ENCODE data around the gene DHTKD1.

DNA sequence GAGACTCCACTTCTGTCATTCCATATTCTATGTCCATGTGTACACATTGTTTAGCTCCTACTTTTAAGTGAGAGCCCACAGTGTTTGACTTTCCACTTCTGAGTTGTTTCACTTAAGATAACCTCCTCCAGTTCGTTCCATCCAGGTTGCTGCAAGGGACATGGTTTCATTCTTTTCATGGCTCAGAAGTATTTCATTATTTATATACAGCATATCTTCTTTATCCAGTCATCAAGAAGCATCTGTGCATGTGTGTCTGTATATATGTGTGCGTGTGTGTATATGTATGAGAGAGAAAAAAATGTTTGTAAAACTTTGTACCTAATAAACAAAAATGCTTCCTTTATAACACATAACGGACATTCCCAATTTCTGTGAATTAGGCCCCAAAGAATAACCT, 66.9 kb downstream of the DHTKD1 start:
- TF ChIP-seq, protein P1, sequence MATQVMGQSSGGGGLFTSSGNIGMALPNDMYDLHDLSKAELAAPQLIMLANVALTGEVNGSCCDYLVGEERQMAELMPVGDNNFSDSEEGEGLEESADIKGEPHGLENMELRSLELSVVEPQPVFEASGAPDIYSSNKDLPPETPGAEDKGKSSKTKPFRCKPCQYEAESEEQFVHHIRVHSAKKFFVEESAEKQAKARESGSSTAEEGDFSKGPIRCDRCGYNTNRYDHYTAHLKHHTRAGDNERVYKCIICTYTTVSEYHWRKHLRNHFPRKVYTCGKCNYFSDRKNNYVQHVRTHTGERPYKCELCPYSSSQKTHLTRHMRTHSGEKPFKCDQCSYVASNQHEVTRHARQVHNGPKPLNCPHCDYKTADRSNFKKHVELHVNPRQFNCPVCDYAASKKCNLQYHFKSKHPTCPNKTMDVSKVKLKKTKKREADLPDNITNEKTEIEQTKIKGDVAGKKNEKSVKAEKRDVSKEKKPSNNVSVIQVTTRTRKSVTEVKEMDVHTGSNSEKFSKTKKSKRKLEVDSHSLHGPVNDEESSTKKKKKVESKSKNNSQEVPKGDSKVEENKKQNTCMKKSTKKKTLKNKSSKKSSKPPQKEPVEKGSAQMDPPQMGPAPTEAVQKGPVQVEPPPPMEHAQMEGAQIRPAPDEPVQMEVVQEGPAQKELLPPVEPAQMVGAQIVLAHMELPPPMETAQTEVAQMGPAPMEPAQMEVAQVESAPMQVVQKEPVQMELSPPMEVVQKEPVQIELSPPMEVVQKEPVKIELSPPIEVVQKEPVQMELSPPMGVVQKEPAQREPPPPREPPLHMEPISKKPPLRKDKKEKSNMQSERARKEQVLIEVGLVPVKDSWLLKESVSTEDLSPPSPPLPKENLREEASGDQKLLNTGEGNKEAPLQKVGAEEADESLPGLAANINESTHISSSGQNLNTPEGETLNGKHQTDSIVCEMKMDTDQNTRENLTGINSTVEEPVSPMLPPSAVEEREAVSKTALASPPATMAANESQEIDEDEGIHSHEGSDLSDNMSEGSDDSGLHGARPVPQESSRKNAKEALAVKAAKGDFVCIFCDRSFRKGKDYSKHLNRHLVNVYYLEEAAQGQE (IDR thresholded peaks at IDR 0.05): no peak
- TF ChIP-seq YY1 (IDR thresholded peaks at IDR 0.05): no peak
- TF ChIP-seq, protein P2, sequence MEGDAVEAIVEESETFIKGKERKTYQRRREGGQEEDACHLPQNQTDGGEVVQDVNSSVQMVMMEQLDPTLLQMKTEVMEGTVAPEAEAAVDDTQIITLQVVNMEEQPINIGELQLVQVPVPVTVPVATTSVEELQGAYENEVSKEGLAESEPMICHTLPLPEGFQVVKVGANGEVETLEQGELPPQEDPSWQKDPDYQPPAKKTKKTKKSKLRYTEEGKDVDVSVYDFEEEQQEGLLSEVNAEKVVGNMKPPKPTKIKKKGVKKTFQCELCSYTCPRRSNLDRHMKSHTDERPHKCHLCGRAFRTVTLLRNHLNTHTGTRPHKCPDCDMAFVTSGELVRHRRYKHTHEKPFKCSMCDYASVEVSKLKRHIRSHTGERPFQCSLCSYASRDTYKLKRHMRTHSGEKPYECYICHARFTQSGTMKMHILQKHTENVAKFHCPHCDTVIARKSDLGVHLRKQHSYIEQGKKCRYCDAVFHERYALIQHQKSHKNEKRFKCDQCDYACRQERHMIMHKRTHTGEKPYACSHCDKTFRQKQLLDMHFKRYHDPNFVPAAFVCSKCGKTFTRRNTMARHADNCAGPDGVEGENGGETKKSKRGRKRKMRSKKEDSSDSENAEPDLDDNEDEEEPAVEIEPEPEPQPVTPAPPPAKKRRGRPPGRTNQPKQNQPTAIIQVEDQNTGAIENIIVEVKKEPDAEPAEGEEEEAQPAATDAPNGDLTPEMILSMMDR (IDR thresholded peaks at IDR 0.05; ENCODE audit: low read depth, low read length, missing input control): no peak
- TF ChIP-seq FOXA1 (IDR thresholded peaks at IDR 0.05): no peak
- TF ChIP-seq EGR1 (IDR thresholded peaks at IDR 0.05; ENCODE audit: low read depth in 2 of 2): no peak
- TF ChIP-seq SP1 (IDR thresholded peaks at IDR 0.05): no peak
- TF ChIP-seq, protein P3, sequence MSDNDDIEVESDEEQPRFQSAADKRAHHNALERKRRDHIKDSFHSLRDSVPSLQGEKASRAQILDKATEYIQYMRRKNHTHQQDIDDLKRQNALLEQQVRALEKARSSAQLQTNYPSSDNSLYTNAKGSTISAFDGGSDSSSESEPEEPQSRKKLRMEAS (IDR thresholded peaks at IDR 0.05): no peak
- no peak for TF ChIP-seq JUND (IDR thresholded peaks at IDR 0.05)
- TF ChIP-seq HNF4A (conservative IDR thresholded peaks at IDR 0.05): no peak
- TF ChIP-seq, protein P4, sequence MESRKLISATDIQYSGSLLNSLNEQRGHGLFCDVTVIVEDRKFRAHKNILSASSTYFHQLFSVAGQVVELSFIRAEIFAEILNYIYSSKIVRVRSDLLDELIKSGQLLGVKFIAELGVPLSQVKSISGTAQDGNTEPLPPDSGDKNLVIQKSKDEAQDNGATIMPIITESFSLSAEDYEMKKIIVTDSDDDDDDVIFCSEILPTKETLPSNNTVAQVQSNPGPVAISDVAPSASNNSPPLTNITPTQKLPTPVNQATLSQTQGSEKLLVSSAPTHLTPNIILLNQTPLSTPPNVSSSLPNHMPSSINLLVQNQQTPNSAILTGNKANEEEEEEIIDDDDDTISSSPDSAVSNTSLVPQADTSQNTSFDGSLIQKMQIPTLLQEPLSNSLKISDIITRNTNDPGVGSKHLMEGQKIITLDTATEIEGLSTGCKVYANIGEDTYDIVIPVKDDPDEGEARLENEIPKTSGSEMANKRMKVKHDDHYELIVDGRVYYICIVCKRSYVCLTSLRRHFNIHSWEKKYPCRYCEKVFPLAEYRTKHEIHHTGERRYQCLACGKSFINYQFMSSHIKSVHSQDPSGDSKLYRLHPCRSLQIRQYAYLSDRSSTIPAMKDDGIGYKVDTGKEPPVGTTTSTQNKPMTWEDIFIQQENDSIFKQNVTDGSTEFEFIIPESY (IDR thresholded peaks at IDR 0.05): no peak
- no peak for TF ChIP-seq GABPA (IDR thresholded peaks at IDR 0.05 in 1 of 2, conservative IDR thresholded peaks at IDR 0.05 in 1 of 2)
- TF ChIP-seq, protein P5, sequence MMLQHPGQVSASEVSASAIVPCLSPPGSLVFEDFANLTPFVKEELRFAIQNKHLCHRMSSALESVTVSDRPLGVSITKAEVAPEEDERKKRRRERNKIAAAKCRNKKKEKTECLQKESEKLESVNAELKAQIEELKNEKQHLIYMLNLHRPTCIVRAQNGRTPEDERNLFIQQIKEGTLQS (IDR thresholded peaks at IDR 0.05): no peak

Data from liver (tissue), 3 donors.